GM12878 (cell line): ENCODE results near the gene POLA1. TPM values are rescaled to one million over a fixed set of nuclear protein-coding genes. Genes with fewer than 3 reads are reported as not detected.
A peak's percentile ranks its signal among the peaks of the same experiment; 100 is the strongest.

Source experiments
- CBFB ChIP-seq: IDR thresholded peaks from 2 replicates; pipeline ENCODE4 v1.6.1; 2016; ENCODE audit warnings: antibody characterized with exemption, low read depth
- EED ChIP-seq: sonication (generic); IDR thresholded peaks from 2 replicates; pipeline ENCODE4 v1.6.1; 2016; ENCODE audit warnings: antibody characterized with exemption, low read depth
- GATAD2B ChIP-seq: fragments of 450-650 bp; conservative IDR thresholded peaks from 2 replicates; pipeline ENCODE4 v1.6.1; 2017; ENCODE audit warnings: low read depth, mild to moderate bottlenecking, moderate library complexity
- HCFC1 ChIP-seq: fragments of 150-350 bp; IDR thresholded peaks from 2 replicates; pipeline ENCODE4 v1.6.1; 2014; ENCODE audit warnings: low read length
- MXI1 ChIP-seq: fragments of 150-350 bp; IDR thresholded peaks from 2 replicates; pipeline ENCODE4 v1.6.1; 2011; ENCODE audit warnings: low read depth, mild to moderate bottlenecking, inconsistent platforms, low read length, improper control_type of control experiment
- PML ChIP-seq: IDR thresholded peaks from 2 replicates; pipeline ENCODE4 v1.6.1; 2012; ENCODE audit warnings: low read length, inconsistent platforms
- RUNX3 ChIP-seq: IDR thresholded peaks from 2 replicates; pipeline ENCODE4 v1.6.1; 2012; ENCODE audit warnings: low read length, inconsistent platforms
- SMAD5 ChIP-seq: IDR thresholded peaks from 2 replicates; pipeline ENCODE4 v1.6.1; 2016; ENCODE audit warnings: antibody characterized with exemption, low read depth
- SRF ChIP-seq, 2 experiments: IDR thresholded peaks; 2 replicates each; pipeline ENCODE4 v1.6.1; 2011; ENCODE audit warnings: low read depth in 2 of 2, low read length in 2 of 2, mild to moderate bottlenecking in 1 of 2, moderate library complexity in 1 of 2
- TAF1 ChIP-seq: IDR thresholded peaks from 2 replicates; pipeline ENCODE4 v1.6.1; 2011; ENCODE audit warnings: mild to moderate bottlenecking, low read depth, low read length, borderline replicate concordance
- ZNF207 ChIP-seq: fragments of 450-650 bp; IDR thresholded peaks from 2 replicates; pipeline ENCODE4 v1.6.1; 2014; ENCODE audit warnings: antibody characterized with exemption, mild to moderate bottlenecking, borderline replicate concordance
- ZNF384 ChIP-seq: IDR thresholded peaks from 2 replicates; pipeline ENCODE4 v1.6.1; 2012; ENCODE audit warnings: low read depth, mild to moderate bottlenecking, low read length, improper control_type of control experiment, borderline replicate concordance
- polyA plus RNA-seq, 11 experiments: library from polyadenylated mRNA; depleted of rRNA in 4 of 11; unstranded in 6 of 11; stranded (reverse) in 5 of 11; fragments of >200 nt; fragmentation: Nextera tagmentation in 4 of 11; fragmentation: Illumina TruSeq in 1 of 11; extraction: Ambion mirVana in 4 of 11; extraction: Trizol in 1 of 11; gene quantifications; 1 replicate in 1 of 11; 2 replicates in 10 of 11; pipeline versions ENCODE4 v1.2.1 to v1.2.3, GENCODE V29; 2011 to 2016; ENCODE audit warnings: inconsistent platforms in 2 of 11, missing spikeins in 2 of 11, low read depth in 1 of 11
- total RNA-seq, 4 experiments: library from RNA; depleted of rRNA in 3 of 4; stranded (reverse); fragments of >200 nt in 3 of 4; fragmentation: Illumina TruSeq in 1 of 4; extraction: Trizol in 1 of 4; gene quantifications; 2 replicates each; pipeline versions ENCODE4 v1.2.1 to v1.2.3, GENCODE V29; 2013 to 2021
- TF ChIP-seq, protein P1 (sequence below): fragments of 450-650 bp; formaldehyde crosslinking; IDR thresholded peaks from 2 replicates; pipeline ENCODE4 v1.4.0; 2020; ENCODE audit warnings: mild to moderate bottlenecking, moderate library complexity
- TF ChIP-seq, protein P2 (sequence below): fragments of 450-650 bp; IDR thresholded peaks from 2 replicates; pipeline ENCODE4 v1.6.1; 2016; ENCODE audit warnings: mild to moderate bottlenecking, moderate library complexity, borderline replicate concordance
- TF ChIP-seq, protein P3 (sequence below): fragments of 450-650 bp; IDR thresholded peaks from 2 replicates; pipeline ENCODE4 v1.6.1; 2017; ENCODE audit warnings: mild to moderate bottlenecking, moderate library complexity
- TF ChIP-seq, protein P4 (sequence below): fragments of 150-350 bp; IDR thresholded peaks from 2 replicates; pipeline ENCODE4 v1.6.1; 2014; ENCODE audit warnings: mild to moderate bottlenecking, low read depth, low read length

Gene POLA1
- total and polyA plus RNA-seq, 10 of the 15 experiments (the other 5 are each of a cell fraction or from before 2014, with no cell fraction given), result 6.5 to 34.7 (median 24.8) TPM

DNA sequence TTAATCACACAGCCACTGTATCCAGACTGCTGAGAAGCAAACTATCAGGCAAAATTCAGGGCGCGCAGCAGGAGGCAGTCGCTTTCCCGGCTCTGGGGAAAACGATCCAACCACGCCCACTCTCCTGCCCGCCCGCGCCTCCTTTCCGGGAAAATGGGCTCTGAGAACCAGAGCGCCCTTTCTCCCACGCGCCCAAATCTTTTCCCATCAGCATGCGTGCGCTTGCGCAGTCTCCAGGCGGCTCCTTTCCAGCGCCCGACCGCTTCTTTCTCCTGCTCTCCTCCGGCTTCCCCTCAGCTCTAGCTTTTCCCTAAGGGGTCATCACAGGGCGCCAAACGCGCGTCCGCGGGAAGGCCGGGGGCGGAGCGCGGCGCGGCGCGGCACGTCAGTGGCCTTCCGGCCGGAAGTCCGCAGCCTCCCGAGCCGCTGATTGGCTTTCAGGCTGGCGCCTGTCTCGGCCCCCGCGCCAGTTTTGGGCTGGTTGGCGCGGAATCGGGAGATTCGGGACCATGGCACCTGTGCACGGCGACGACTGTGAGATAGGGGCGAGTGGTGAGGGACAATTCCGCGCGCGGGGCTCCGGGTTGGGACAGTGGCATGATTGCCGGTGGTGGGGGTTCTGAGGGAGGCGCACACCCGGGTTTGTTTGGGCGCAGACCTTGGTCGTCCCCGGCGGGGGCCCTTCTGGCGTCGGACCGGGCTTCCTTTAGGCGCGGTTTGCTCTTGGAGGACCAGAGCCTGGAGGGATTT lies at the start of gene POLA1 (continued):
- TF ChIP-seq EED (peak; percentile 65), RUNX3 (no peak; the same call in 1 of the 2 replicates), CBFB (no peak), PML (peak; percentile 61; the same call in 1 of the 2 replicates), TAF1 (peak; percentile 34; the same call in 1 of the 2 replicates), GATAD2B (peak; percentile 76; the same call in 1 of the 2 replicates), ZNF384 (no peak), MXI1 (peak; percentile 26; the same call in 1 of the 2 replicates), ZNF207 (0 out of 2 replicates have a peak, but pooled peaks have one; percentile 61), HCFC1 (peak; percentile 46; the same call in 1 of the 2 replicates), SMAD5 (no peak), SRF (IDR thresholded peaks at IDR 0.05; ENCODE audit: low read depth in 2 of 2, low read length in 2 of 2) (peak in 1 of 2 experiments; percentile 74; a peak in 2 of 4 replicates)
- TF ChIP-seq, protein P1, sequence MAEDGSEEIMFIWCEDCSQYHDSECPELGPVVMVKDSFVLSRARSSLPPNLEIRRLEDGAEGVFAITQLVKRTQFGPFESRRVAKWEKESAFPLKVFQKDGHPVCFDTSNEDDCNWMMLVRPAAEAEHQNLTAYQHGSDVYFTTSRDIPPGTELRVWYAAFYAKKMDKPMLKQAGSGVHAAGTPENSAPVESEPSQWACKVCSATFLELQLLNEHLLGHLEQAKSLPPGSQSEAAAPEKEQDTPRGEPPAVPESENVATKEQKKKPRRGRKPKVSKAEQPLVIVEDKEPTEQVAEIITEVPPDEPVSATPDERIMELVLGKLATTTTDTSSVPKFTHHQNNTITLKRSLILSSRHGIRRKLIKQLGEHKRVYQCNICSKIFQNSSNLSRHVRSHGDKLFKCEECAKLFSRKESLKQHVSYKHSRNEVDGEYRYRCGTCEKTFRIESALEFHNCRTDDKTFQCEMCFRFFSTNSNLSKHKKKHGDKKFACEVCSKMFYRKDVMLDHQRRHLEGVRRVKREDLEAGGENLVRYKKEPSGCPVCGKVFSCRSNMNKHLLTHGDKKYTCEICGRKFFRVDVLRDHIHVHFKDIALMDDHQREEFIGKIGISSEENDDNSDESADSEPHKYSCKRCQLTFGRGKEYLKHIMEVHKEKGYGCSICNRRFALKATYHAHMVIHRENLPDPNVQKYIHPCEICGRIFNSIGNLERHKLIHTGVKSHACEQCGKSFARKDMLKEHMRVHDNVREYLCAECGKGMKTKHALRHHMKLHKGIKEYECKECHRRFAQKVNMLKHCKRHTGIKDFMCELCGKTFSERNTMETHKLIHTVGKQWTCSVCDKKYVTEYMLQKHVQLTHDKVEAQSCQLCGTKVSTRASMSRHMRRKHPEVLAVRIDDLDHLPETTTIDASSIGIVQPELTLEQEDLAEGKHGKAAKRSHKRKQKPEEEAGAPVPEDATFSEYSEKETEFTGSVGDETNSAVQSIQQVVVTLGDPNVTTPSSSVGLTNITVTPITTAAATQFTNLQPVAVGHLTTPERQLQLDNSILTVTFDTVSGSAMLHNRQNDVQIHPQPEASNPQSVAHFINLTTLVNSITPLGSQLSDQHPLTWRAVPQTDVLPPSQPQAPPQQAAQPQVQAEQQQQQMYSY (CRISPR knock-in tag), result no peak
- TF ChIP-seq, protein P2, sequence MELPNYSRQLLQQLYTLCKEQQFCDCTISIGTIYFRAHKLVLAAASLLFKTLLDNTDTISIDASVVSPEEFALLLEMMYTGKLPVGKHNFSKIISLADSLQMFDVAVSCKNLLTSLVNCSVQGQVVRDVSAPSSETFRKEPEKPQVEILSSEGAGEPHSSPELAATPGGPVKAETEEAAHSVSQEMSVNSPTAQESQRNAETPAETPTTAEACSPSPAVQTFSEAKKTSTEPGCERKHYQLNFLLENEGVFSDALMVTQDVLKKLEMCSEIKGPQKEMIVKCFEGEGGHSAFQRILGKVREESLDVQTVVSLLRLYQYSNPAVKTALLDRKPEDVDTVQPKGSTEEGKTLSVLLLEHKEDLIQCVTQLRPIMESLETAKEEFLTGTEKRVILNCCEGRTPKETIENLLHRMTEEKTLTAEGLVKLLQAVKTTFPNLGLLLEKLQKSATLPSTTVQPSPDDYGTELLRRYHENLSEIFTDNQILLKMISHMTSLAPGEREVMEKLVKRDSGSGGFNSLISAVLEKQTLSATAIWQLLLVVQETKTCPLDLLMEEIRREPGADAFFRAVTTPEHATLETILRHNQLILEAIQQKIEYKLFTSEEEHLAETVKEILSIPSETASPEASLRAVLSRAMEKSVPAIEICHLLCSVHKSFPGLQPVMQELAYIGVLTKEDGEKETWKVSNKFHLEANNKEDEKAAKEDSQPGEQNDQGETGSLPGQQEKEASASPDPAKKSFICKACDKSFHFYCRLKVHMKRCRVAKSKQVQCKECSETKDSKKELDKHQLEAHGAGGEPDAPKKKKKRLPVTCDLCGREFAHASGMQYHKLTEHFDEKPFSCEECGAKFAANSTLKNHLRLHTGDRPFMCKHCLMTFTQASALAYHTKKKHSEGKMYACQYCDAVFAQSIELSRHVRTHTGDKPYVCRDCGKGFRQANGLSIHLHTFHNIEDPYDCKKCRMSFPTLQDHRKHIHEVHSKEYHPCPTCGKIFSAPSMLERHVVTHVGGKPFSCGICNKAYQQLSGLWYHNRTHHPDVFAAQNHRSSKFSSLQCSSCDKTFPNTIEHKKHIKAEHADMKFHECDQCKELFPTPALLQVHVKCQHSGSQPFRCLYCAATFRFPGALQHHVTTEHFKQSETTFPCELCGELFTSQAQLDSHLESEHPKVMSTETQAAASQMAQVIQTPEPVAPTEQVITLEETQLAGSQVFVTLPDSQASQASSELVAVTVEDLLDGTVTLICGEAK, result peak; percentile 69
- TF ChIP-seq, protein P3, sequence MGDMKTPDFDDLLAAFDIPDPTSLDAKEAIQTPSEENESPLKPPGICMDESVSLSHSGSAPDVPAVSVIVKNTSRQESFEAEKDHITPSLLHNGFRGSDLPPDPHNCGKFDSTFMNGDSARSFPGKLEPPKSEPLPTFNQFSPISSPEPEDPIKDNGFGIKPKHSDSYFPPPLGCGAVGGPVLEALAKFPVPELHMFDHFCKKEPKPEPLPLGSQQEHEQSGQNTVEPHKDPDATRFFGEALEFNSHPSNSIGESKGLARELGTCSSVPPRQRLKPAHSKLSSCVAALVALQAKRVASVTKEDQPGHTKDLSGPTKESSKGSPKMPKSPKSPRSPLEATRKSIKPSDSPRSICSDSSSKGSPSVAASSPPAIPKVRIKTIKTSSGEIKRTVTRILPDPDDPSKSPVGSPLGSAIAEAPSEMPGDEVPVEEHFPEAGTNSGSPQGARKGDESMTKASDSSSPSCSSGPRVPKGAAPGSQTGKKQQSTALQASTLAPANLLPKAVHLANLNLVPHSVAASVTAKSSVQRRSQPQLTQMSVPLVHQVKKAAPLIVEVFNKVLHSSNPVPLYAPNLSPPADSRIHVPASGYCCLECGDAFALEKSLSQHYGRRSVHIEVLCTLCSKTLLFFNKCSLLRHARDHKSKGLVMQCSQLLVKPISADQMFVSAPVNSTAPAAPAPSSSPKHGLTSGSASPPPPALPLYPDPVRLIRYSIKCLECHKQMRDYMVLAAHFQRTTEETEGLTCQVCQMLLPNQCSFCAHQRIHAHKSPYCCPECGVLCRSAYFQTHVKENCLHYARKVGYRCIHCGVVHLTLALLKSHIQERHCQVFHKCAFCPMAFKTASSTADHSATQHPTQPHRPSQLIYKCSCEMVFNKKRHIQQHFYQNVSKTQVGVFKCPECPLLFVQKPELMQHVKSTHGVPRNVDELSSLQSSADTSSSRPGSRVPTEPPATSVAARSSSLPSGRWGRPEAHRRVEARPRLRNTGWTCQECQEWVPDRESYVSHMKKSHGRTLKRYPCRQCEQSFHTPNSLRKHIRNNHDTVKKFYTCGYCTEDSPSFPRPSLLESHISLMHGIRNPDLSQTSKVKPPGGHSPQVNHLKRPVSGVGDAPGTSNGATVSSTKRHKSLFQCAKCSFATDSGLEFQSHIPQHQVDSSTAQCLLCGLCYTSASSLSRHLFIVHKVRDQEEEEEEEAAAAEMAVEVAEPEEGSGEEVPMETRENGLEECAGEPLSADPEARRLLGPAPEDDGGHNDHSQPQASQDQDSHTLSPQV, result no peak
- TF ChIP-seq, protein P4, sequence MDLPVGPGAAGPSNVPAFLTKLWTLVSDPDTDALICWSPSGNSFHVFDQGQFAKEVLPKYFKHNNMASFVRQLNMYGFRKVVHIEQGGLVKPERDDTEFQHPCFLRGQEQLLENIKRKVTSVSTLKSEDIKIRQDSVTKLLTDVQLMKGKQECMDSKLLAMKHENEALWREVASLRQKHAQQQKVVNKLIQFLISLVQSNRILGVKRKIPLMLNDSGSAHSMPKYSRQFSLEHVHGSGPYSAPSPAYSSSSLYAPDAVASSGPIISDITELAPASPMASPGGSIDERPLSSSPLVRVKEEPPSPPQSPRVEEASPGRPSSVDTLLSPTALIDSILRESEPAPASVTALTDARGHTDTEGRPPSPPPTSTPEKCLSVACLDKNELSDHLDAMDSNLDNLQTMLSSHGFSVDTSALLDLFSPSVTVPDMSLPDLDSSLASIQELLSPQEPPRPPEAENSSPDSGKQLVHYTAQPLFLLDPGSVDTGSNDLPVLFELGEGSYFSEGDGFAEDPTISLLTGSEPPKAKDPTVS, result no peak
